Smooth muscle cell of the brain vasculature (primary cell): ENCODE results near the gene ALOX15.
"Not testable (repeated sequence)": the region's sequence is repeated elsewhere in the genome, so short reads cannot be mapped to it uniquely, and the experiment has no call there.

Experiments used
- DNase-seq: peaks from one replicate; pipeline ENCODE4 v3.0.0-alpha.2; 2012; ENCODE audit warnings: low read depth, low spot score

Gene ALOX15

DNA sequence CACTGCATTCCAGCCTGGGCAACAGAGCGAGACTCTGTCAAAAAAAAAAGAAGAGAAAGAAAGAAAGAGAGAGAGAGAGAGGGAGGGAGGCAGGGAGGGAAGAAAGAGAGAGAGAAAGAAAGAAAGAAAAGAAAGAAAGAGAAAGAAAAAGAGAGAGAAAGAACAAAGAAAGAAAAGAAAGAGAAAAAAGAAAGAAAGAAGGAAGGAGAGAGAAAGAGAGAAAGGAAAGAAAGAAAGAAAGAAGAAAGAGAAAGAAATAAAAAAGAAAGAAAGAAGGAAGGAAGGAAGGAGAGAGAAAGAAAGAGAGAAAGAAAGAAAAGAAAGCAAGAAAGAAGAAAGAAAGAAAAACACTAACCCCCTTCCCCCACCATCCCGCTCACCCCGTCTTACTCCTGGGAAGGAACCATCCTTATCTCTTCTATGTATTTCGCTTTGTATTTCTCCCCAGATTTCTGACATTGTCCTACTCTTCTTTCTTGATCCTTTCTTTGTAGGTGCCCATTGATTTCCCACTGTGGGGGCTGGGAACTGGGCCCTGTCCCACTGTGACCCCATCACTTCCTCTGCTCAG lies 20.9 kb downstream of the ALOX15 start:
- no peak for DNase-seq

DNA sequence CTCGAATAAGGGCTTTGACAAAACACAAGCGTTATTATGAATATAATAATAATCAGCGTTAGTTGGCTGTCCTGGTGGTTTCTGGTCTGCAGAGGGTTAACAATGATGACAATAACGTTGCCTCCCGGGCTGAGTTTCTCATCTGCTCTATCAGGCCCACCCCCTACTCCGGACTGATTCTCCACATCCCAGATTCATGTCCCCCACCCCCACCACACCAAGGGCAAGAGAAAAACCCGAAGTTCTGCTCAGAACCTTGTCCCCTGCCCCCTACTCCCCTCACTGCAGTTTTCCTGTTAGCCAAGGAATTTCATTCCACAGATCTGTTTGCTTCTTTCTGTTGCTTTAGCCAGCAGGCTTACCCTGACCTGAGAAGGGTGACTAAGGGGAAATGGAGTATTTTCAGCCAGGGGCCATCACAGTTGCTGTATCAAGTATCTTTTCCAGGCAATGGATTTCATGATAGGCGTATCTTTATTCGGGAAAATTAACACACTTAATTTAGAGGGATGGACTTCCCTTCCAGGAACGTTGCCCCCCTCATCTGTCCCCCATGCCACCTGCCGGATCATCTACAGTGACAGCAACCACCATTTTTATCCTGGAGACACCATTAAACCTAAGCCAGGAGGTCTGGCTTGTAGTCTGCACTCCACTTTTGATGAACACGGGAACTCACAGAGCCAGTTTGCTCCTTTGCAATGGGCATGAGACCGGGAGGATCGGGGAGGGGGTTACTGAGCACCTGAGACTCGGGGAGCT lies 23.7 kb downstream of the ALOX15 start:
- no peak for DNase-seq

DNA sequence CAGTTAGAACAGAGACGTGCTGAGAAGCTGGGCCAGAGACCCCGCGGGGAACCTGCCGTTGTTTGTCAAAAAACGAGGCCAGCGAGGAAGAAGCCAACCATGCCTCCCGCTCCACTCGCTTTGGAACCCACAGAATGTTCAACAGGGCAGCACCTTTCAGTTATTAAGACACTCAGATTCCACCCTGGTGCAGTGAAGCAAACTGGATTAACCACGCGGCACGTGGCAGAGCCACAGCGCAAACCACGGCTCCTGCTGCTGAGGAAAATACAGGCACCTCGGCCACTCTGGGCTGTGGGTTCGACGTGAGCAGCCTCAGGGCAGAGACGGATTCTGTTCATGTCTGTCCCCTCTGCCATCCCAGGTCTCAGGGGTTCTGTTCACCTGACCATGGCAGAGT lies 24.4 kb downstream of the ALOX15 start:
- no peak for DNase-seq

DNA sequence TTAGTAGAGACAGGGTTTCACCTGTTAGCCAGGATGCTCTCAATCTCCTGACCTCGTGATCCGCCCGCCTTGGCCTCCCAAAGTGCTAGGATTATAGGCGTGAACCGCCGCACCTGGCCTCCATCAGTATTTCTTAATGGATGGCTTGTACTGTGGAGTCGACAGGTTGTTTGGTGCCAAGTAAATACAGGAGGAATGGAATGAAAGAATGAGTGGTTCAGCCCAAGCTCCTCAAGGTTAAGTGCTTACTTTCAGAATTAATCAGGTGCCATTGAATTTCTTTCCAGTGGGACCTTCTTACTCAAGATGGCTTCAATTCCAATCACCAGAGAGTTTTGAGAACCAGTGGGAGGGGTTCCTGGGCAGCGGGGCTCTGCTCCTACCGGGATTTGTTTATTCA lies 25.0 kb downstream of the ALOX15 start:
- no peak for DNase-seq

DNA sequence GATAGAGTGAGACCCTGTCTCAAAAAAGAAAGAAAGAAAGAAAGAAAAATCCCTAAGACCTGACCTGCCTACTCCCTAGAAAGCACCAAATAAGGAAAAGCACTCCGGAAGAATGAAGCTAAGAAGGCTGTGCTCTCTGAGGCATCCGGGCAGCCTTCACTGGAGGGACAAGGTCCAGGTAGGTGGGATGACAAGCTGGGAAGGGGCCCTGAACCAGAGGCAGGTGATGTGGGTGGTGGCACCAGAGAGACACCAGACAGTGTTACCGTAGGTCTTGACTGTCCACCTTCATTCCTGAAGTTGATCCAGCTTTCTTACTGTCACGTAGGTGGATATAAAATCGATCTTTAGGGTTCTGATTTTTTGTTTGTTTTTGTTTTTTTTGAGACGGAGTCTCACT lies 30.8 kb downstream of the ALOX15 start:
- no peak for DNase-seq

DNA sequence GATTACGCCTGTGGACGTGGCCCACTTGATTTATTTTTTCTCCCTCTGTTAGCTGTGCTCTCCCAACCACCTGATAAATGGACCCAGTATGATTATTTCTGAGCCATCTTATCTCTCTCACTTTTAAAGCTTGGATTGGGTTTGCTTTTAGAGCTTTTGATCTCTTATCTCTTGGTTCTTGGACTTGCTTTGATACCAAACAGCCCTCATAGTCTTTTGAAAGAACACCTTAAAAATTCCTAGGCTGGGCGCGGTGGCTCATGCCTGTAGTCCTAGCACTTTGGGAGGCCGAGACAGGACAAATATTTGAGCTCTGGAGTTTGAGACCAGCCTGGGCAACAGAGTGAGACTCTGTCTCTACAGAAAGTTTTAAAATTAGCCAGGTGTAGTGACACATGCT lies 31.3 kb downstream of the ALOX15 start:
- no peak for DNase-seq

DNA sequence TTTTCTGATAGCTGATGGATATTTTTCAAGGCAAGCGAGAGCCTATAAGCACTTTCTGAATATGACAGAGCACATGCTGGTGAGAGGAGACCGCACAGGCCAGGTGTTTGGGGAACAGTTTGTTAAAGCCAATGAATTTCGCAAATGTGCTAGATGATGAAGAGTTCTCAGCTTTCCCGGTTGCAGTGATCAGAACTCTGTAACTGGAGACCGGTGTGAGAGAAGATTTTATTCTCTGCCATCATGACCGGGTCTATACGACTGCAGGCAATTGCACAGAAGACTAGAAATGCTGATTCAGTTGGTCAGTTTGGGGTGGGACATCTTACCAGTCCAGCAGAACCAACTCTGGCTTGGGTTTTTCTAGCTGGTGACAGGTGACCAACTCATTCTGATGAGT lies 31.7 kb downstream of the ALOX15 start:
- DNase-seq, result no peak

DNA sequence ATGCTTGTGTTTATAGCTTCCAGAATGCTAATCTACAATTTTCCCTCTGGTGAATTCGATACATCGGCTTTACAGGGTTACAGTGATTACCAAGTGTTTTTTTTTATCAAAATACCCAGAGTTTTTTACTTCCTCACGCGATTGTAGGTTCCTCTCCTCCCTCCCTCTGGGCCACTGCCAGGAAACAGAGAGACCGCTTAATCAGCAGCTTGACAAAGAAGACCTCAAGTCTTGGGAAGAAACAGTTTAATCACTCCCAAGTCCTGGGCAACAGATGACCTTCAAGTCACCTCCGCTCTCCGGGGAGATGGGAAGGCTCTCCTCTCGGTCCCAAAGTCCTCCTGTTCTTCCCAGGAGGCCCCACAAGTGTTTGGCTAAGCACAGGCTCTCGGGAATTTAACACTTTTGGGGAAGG lies 33.7 kb downstream of the ALOX15 start:
- DNase-seq, result peak; percentile 76

DNA sequence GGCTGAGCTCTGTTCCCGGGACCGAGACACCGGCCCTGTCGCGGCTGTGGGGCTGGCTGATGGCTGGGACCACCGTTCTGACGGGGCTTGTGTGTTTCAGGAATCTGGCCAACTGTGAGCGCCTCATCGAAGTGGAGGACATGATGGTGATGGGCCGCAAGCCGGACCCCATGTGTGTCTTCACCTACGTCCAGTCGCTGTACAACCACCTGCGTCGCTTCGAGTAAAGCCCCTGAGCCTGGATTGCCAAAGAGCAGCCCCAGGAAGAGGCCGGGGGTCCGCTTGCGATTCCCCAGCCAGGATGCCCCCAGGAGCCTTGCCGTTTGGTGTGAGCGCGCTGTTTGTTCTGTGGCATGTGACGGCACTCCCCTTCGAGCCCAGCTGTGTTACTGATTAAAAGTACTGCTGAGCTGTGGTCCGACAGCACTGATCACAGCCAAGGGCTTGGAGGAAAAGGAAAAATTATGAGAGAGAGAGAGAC lies 34.2 kb downstream of the ALOX15 start:
- no peak for DNase-seq

DNA sequence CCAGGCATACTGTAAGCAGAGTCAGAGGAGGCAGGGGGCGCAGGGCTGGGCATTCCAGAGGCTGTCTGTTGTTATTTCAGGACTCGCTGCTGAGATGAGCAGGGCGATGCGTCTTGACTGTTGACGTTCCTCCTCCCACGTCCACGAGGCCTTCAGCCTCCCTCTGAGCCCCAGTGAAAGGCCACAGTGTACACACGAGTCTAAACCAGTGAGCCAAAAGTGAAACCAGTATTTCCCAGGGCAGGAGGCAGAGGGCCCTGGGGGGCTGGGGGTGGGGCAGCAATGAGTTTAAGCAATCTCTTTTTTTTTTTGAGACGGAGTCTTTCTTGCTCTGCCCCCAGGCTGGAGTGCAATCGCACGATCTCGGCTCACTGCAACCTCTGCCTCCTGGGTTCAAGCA lies 35.7 kb downstream of the ALOX15 start:
- peak; percentile 96 for DNase-seq

DNA sequence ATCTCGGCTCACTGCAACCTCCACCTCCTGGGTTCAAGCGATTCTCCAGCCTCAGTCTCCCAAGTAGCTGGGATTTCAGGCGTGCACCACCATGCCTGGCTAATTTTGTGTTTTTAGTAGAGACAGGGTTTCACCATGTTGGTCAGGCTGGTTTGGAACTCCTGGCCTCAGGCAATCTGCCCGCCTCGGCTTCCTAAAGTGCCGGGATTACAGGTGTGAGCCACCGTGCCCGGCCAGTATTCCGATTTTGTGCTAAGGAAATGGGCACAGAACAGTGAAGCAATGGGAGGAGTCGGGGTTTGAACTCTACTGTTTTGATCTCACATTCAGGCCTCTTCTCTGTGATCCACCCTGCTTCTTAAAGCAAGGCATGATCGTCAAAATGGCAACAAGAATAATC lies 36.7 kb downstream of the ALOX15 start:
- not testable (repeated sequence) for DNase-seq

DNA sequence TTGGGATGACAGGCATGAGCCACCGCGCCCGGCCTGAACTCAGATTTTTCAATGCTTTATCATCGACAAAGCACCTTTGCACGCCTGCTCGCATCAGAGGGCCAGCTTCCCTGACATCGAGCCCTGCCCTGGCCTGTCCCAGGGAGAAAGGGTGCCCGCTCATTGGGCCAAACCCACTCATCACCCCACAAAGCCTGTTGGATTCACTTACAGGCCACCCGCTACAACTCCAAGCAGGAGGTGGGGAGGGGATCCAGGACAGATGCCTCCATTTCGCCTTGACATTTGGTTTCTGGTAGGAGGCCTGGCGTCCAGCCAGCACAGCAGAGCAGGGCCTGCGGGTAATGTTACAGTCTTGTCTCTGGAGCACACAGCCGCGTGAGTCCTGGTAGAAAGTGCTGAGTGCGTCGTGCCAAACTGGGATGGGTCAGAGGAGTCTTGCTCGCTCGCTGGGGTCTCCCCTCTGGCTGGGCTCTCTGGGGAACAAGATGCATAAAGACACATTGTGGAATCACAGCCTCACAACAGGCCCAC lies 37.3 kb downstream of the ALOX15 start:
- DNase-seq, result peak; percentile 80

DNA sequence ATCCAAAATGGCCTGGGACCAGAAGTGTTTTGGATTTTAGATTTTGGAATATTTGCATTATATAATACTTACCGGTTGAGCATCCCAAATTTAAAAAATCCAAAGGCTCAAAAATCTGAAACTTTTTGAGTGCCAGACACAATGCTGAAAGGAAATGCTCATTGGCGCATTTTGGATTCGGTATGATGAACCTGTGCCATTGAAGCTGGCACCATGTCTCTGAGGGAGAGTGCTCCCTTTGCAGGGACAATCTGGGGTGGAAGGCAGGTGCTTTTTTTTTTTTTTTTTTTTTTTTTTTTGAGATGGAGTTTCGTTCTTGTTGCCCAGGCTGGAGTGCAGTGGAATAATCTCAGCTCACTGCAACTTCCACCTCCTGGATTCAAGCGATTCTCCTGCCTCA lies 39.4 kb downstream of the ALOX15 start:
- no peak for DNase-seq

DNA sequence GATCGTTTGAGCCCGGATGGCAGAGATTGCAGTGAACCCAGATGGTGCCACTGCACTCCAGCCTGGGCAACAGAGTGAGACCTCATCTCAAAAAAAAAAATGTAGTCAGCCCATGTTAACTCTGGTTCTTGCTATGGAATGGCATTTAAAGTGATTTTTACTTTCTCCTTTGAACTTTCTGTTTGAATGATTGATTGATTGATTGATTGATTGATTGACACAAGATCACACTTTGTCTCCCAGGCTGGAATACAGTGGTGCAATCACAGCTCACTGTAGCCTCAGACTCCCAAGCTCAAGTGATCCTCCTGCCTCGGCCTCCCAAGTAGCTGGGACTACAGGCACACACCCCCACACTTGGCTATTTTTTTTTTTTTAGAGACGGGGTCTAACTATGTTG lies 40.2 kb downstream of the ALOX15 start:
- DNase-seq, result no peak

DNA sequence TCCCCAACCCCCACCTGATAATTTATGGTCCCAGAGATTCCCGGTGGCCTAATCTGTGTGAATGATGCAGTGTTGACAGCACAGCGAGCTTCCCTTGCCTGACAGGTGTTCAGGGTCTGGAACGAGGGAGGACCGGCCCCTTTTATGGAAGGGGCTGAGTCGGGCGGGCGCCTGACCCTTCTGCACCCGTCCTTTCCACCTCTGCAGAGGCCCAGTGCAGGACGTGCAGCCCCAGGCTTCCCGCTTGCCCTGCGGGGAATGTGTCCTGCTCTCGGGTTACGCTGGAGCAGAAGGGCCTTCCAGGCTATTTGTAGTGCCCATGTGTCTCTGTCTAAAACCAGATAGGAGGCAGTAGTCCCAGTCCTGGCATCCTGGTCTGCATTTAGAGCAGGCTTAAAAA lies 40.9 kb downstream of the ALOX15 start:
- no peak for DNase-seq

DNA sequence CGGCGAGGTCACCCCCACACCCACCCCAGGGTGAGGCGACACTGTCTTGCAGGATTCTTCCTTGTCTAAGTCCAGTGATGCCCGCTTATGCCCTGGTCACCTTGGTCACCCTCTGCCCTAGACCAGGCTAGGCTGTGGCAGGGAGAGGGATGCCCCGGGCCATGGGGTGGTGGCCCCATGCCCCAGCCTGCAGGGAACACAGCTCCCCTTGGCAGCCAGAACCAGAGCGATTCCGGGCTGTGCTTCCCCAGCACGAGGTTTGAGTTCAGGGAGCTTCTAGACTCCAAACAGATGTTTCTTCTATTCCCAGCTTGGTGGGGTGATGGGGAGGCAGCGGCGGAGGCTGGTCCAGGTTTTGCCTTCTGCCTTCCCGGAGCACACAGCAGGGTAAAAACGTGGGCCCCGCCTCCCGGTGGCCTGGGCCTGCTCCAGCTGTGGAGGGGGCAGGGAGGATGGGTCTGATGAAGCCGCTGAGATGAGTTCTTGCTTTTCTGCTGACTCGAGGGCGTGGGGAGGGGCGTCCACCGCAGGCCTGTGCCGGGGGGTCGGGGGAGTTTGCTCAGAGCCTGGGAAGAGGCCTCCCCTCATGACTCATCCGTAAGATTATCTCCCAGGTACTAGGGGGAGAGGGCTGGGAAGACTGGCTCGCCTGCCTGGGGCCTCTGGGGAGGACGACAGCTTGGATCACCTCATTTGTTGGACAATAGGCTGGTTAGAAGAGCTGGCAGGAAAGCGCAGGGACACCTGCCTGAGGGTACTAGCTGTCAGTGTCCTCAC lies 41.8 kb downstream of the ALOX15 start:
- DNase-seq, result peak; percentile 78

DNA sequence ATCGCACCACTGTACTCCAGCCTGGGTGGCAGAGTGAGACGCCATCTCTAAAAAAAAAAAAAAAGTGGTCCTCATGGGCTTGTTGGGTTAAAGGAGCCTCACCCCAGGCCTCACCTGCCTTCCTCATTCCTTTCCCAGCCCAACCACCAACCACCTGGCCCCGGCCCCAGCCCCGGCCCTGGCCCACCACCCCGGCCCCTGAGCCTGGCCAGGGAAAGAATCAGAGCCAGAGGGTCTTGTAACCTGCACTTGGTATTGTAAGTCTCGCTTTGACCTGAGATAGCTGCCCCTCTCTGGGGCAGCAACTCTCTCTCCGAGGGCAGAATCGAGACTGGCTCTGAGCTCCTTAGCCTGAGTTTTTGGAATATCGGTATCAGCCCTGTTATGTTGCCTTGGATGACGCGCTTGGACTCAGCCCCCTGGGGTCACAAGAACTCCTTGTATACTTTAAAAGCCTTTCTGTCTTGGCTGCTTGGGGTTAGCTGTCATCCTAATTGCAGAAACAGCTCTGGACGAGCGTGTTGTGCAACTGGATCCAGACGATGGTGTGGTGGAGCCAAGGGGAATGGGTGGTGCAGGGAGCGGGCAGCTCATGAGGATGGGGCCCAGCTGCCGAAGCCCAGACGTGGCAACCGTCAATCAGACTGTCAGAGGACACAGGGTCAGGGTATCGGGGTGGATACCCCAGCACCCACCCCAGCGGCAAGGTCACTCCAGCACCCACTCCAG lies 42.5 kb downstream of the ALOX15 start:
- DNase-seq, result no peak

DNA sequence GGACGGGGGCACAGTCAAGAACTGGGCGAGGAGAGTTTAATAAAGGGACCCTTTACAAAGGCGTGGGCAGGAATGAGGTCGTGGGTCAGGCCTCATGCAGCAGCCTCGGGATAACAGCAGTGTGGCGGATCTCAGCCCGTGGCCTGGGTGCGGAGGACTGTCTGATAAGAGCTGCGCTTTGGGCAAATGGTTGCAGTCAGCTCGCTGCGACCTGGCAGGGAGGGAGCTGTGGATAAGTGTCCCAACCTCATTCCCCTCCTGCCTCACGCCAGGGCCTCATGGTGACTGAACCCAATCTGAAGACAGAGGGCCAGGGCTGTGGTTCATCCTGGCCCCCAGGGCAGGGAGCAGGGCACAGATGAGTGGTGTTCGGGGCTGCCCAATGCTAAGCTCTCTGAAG lies 43.5 kb downstream of the ALOX15 start:
- DNase-seq, result no peak

DNA sequence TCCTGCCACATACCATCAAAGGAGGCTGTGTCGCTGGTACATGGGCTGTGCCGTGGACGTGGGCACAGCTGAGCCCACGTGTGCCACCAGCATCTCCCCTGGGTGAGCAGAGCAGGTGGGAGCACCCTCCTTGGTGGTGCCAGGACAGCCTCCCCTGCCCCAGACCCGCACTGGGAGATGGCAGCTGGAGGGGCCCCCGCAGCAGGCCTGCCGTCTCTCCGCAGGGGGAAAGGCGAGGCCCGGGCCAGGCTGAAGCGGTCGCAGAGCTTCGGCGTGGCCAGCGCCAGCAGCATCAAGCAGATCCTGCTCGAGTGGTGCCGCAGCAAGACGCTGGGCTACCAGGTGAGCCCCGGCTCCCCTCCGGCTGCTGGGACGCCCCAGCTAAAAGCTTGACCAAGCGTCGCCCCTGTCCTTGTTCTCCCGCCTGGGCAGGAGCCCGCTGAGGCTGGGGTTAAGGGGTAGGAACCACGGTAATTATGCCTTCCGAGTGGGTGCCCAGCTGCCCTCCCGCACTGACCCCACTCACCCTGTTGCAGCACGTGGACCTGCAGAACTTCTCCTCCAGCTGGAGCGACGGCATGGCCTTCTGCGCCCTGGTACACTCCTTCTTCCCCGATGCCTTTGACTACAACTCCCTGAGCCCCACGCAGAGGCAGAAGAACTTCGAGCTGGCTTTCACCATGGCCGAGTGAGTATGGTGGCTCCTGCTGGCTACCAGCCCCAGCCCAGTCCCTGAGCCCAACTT lies 44.7 kb downstream of the ALOX15 start:
- no peak for DNase-seq

DNA sequence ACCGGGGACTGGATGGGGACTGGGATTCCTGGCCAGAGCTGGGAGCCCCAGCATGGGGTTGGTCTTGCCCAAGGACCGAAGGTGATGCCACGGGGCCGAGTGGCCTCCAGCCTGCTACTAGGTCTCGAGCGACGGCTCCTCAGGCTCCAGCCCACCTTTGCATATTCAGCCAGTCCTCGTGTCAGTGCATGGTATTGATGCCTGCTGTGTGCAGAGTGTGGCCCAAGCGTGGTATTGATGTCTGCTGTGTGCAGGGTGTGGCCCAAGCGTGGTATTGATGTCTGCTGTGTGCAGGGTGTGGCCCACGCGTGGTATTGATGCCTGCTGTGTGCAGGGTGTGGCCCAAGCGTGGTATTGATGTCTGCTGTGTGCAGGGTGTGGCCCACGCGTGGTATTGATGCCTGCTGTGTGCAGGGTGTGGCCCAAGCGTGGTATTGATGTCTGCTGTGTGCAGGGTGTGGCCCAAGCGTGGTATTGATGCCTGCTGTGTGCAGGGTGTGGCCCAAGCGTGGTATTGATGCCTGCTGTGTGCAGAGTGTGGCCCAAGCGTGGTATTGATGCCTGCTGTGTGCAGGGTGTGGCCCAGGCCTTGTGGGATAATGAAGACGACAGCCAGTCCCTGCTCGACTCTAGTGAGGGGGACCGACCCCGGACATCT lies 45.7 kb downstream of the ALOX15 start:
- not testable (repeated sequence) for DNase-seq
